GM12878 (cell line): ENCODE data around the gene OSCP1. TPM values are rescaled to one million over a fixed set of nuclear protein-coding genes. Genes with fewer than 3 reads are reported as not detected.

Experiments used
- ATAC-seq: fragments of 200-7000 bp; cut with Tn5 transposase; 3 replicates; pipeline ENCODE4 v1.9.1; 2020; ENCODE audit warnings: mild to moderate bottlenecking, moderate library complexity
- BruUV-seq: library from RNA; stranded (reverse); fragments of 400-500 nt; replicated peaks from 2 replicates; lab custom pipeline; 2021; lab: Mats Ljungman, UMichigan
- CTCF ChIA-PET: fragments of 300-600 bp; sonication (Branson Sonifier 250); formaldehyde crosslinking; extraction: SDS; loops from one replicate; lab custom pipeline; 2021; ENCODE audit warnings: inconsistent platforms; lab: Yijun Ruan, JAX
- POLR2A ChIA-PET: fragments of 350-600 bp; formaldehyde crosslinking; extraction: SDS; loops from one replicate; lab custom pipeline; 2021; ENCODE audit warnings: inconsistent platforms; lab: Charles Lee
- RAD21 ChIA-PET: fragments of 300-600 bp; sonication (Branson Sonifier 250); formaldehyde crosslinking; loops from one replicate; lab custom pipeline; 2023; ENCODE audit warnings: antibody characterized with exemption; ENCODE audit not compliant: unreplicated experiment; lab: Charles Lee
- SMC1A ChIA-PET: fragments of 300-600 bp; sonication (Branson Sonifier 250); formaldehyde crosslinking; loops from one replicate; lab custom pipeline; 2023; ENCODE audit not compliant: unreplicated experiment, uncharacterized antibody; lab: Charles Lee
- DNase-seq: peaks from one replicate; pipeline ENCODE4 v3.0.0-alpha.2; 2011; ENCODE audit warnings: low read depth, low spot score
- FAIRE-seq: peaks from 3 replicates; lab custom pipeline; 2011; peaks lifted over from hg19 to GRCh38; lab: Jason Lieb, UNC
- H2AFZ ChIP-seq: 2 replicates; pipeline ENCODE4 v1.6.0; 2011; ENCODE audit warnings: low read depth, low read length, control low read depth; ENCODE audit not compliant: control insufficient read depth
- H3K27ac ChIP-seq: 2 replicates; pipeline ENCODE4 v1.5.1; 2011; ENCODE audit warnings: control low read depth; ENCODE audit not compliant: control insufficient read depth, insufficient read depth
- H3K27me3 ChIP-seq, 2 experiments: replicated peaks in 1 of 2; 2 replicates each; pipeline versions ENCODE4 v1.6.0 to v1.6.1; 2011; ENCODE audit warnings: low read length in 1 of 2; ENCODE audit not compliant: control insufficient read depth in 2 of 2, insufficient read depth in 2 of 2
- H3K36me3 ChIP-seq, 2 experiments: 2 replicates each; pipeline ENCODE4 v1.5.1; 2011; ENCODE audit warnings: low read length in 1 of 2; ENCODE audit not compliant: control insufficient read depth in 2 of 2, insufficient read depth in 2 of 2
- H3K4me1 ChIP-seq: 2 replicates; pipeline ENCODE4 v1.6.1; 2011; ENCODE audit warnings: mild to moderate bottlenecking, low read length, moderate library complexity, mixed read lengths; ENCODE audit not compliant: control insufficient read depth, insufficient read depth
- H3K4me2 ChIP-seq: 2 replicates; pipeline ENCODE4 v1.6.0; 2011; ENCODE audit warnings: control low read depth; ENCODE audit not compliant: control insufficient read depth, insufficient read depth
- H3K4me3 ChIP-seq: fragments of 200-600 bp; sonication (generic); 2 replicates; pipeline ENCODE4 v1.5.1; 2016
- H3K79me2 ChIP-seq: 2 replicates; pipeline ENCODE4 v1.6.0; 2011; ENCODE audit warnings: low read length; ENCODE audit not compliant: control insufficient read depth, insufficient read depth
- H3K9ac ChIP-seq: 2 replicates; pipeline ENCODE4 v1.8.0; 2011; ENCODE audit warnings: low read length, control low read depth, mixed read lengths; ENCODE audit not compliant: control insufficient read depth, insufficient read depth
- H3K9me3 ChIP-seq: replicated peaks from 3 replicates; pipeline ENCODE4 v1.5.1; 2011; ENCODE audit warnings: mild to moderate bottlenecking, low read length; ENCODE audit not compliant: control insufficient read depth, insufficient read depth
- H4K20me1 ChIP-seq: 2 replicates; pipeline ENCODE4 v1.6.0; 2011; ENCODE audit not compliant: control insufficient read depth, insufficient read depth
- HCFC1 ChIP-seq: fragments of 150-350 bp; IDR thresholded peaks from 2 replicates; pipeline ENCODE4 v1.6.1; 2014; ENCODE audit warnings: low read length
- NFYB ChIP-seq: IDR thresholded peaks from 2 replicates; pipeline ENCODE4 v1.6.1; 2011; ENCODE audit warnings: low read depth, mild to moderate bottlenecking, low read length, improper control_type of control experiment, moderate library complexity; ENCODE audit not compliant: insufficient read depth
- NR2F1 ChIP-seq: fragments of 450-650 bp; conservative IDR thresholded peaks from 2 replicates; pipeline ENCODE4 v1.6.1; 2017; ENCODE audit warnings: mild to moderate bottlenecking
- SMAD1 ChIP-seq: fragments of 450-650 bp; IDR thresholded peaks from 2 replicates; pipeline ENCODE4 v1.6.1; 2018; ENCODE audit warnings: mild to moderate bottlenecking, low read depth; ENCODE audit not compliant: partially characterized antibody
- WGBS: methylation state at CpG from one replicate; pipeline ENCODE4 v1.1.6; 2016; ENCODE audit warnings: low lambda C conversion rate; ENCODE audit not compliant: insufficient replicate concordance, insufficient coverage; ENCODE audit errors: missing lambda C conversion rate; 5-methylcytosine and 5-hydroxymethylcytosine counted together
- in situ Hi-C: fragments of 300-500 bp; cut with MboI; formaldehyde crosslinking; loops from 9 replicates; pipeline ENCODE4 v1.14.3; 2018; ENCODE audit warnings: mixed read lengths
- intact Hi-C: fragments of 100-400 bp; cut with micrococcal nuclease; formaldehyde crosslinking; loops from one replicate; pipeline ENCODE4 v1.14.2; 2022; ENCODE audit not compliant: unreplicated experiment
- polyA plus RNA-seq, 11 experiments: library from polyadenylated mRNA; depleted of rRNA in 4 of 11; unstranded in 6 of 11; stranded (reverse) in 5 of 11; fragments of >200 nt; fragmentation: Nextera tagmentation in 4 of 11; fragmentation: Illumina TruSeq in 1 of 11; extraction: Ambion mirVana in 4 of 11; extraction: Trizol in 1 of 11; gene quantifications; 1 replicate in 1 of 11; 2 replicates in 10 of 11; pipeline versions ENCODE4 v1.2.1 to v1.2.3, GENCODE V29; 2011 to 2016; ENCODE audit warnings: inconsistent platforms in 2 of 11, missing spikeins in 2 of 11, low read depth in 1 of 11
- total RNA-seq, 4 experiments: library from RNA; depleted of rRNA in 3 of 4; stranded (reverse); fragments of >200 nt in 3 of 4; fragmentation: Illumina TruSeq in 1 of 4; extraction: Trizol in 1 of 4; gene quantifications; 2 replicates each; pipeline versions ENCODE4 v1.2.1 to v1.2.3, GENCODE V29; 2013 to 2021
- TF ChIP-seq, protein P1 (sequence below): fragments of 450-650 bp; conservative IDR thresholded peaks from 2 replicates; pipeline ENCODE4 v1.6.1; 2017; ENCODE audit warnings: mild to moderate bottlenecking, moderate library complexity
- TF ChIP-seq, protein P2 (sequence below): IDR thresholded peaks from 2 replicates; pipeline ENCODE4 v1.6.1; 2011; ENCODE audit warnings: borderline replicate concordance, low read depth, mild to moderate bottlenecking, moderate library complexity, low read length; ENCODE audit not compliant: insufficient read depth, poor library complexity, severe bottlenecking
- TF ChIP-seq, protein P3 (sequence below): fragments of 450-650 bp; IDR thresholded peaks from 2 replicates; pipeline ENCODE4 v1.6.1; 2016; ENCODE audit warnings: mild to moderate bottlenecking
- TF ChIP-seq, protein P4 (sequence below): fragments of 450-650 bp; IDR thresholded peaks from 2 replicates; pipeline ENCODE4 v1.6.1; 2018; ENCODE audit warnings: borderline replicate concordance, mild to moderate bottlenecking; ENCODE audit not compliant: partially characterized antibody

The OSCP1 gene
- total and polyA plus RNA-seq, 10 of the 15 experiments (the other 5 are each of a cell fraction or from before 2014, with no cell fraction given), result 1.8 to 5.9 (median 3.0) TPM

DNA sequence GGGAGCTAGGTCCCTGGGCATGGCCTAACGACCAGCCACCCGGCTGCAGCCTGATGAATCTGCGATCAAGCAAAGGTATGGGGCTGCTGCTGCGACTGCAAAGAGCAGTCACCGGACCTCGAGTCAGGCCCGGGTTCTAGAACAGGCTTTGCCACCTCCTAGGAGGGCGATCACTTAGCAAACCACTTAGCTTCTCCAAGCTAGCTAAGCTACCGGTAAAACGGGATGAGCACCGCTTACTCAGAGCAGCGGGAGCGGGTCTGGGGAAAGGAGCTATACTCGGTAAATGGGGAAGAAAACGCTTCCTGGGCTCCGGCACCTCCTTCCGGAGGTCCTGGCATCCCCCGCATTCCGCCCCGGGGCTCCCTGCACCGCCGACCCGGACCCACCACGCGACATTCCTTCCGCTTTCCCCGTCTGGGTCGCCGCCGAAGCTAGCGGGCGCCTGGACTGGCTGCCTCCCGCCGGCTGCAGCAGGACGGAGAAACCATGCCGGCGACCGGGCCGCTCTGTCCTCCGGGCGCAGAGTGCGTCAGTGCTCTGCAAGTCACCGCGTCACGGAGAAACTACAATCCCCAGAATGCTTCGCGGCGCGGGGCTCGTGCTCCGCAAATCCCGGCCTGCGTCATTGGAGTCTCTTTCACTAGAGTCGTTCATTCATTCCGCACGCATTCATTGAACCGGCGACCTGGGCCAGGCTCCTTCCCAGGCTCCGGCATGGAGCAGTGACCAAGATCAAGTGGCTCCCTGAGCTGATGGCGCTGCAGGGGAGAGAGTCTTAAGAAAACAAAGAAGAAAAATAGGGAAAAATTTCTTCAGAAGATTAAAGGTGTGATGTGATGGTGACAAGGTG lies 52.6 kb downstream of the OSCP1 start, which contains the start of gene LSM10:
TSS of gene LSM10 (minus strand) at position 531 of the 853 bp plus-strand sequence. CDS start 3,779 bp downstream, outside the sequence.
- Histone ChIP-seq H3K27ac (peak within 1 kb of the TSS; percentile 77), H3K36me3 (peaks cover 0 to 8% of the 10 kb centered on the region in 2 experiments; a peak in 3 of 4 replicates), H3K79me2 (peaks cover 27% of the 10 kb centered on the region), H3K4me2 (peak within 1 kb of the TSS; percentile 93), H4K20me1 (no peaks in the 10 kb centered on the region), H3K4me1 (peaks cover 13% of the 10 kb centered on the region), H3K9ac (peak within 1 kb of the TSS; percentile 76), H3K4me3 (peak within 1 kb of the TSS; percentile 94), H2AFZ (peak within 1 kb of the TSS; percentile 94), H3K9me3 (peaks cover 2% of the 10 kb centered on the region; the same call in 2 of the 3 replicates), H3K27me3 (no peaks in the 10 kb centered on the region)
- RAD21 ChIA-PET, result interaction anchor here (0.7 to 2.0 kb wide), 7 partner anchors 10 to 248 kb away, joined by 3 to 20 read pairs (median 4); no protein-coding TSS in a partner anchor
- POLR2A ChIA-PET, result interaction anchor here (0.6 to 5.8 kb wide), 15 partner anchors 10 to 1082 kb away, joined by 3 to 79 read pairs (median 5); partner anchors contain the start of genes MRPS15, OSCP1, STK40 and THRAP3
- TSS peak; percentile 73 for BruUV-seq
- CTCF ChIA-PET, result interaction anchor here (0.6 to 3.4 kb wide), 13 partner anchors 9 to 848 kb away, joined by 3 to 25 read pairs (median 4); partner anchors contain the start of genes MRPS15 and TRAPPC3
- in situ Hi-C loops (no loop called here), intact Hi-C loops (no loop called here)
- WGBS, result 1% methylated on average over 60 of the region's 60 CpGs
- SMC1A ChIA-PET, result interaction anchor here (0.7 to 3.8 kb wide), 14 partner anchors 11 to 248 kb away, joined by 3 to 36 read pairs (median 4); partner anchors contain the start of gene TRAPPC3
- FAIRE-seq (peak; percentile 88), ATAC-seq (peak; percentile 95), DNase-seq (peak; percentile 70)
- TF ChIP-seq, protein P1, sequence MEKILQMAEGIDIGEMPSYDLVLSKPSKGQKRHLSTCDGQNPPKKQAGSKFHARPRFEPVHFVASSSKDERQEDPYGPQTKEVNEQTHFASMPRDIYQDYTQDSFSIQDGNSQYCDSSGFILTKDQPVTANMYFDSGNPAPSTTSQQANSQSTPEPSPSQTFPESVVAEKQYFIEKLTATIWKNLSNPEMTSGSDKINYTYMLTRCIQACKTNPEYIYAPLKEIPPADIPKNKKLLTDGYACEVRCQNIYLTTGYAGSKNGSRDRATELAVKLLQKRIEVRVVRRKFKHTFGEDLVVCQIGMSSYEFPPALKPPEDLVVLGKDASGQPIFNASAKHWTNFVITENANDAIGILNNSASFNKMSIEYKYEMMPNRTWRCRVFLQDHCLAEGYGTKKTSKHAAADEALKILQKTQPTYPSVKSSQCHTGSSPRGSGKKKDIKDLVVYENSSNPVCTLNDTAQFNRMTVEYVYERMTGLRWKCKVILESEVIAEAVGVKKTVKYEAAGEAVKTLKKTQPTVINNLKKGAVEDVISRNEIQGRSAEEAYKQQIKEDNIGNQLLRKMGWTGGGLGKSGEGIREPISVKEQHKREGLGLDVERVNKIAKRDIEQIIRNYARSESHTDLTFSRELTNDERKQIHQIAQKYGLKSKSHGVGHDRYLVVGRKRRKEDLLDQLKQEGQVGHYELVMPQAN, result peak; percentile 77
- TF ChIP-seq SMAD1 (no peak), HCFC1 (peak; percentile 91), NR2F1 (peak; percentile 17; the same call in 1 of the 2 replicates), NFYB (no peak; the same call in 1 of the 2 replicates)
- TF ChIP-seq, protein P2, sequence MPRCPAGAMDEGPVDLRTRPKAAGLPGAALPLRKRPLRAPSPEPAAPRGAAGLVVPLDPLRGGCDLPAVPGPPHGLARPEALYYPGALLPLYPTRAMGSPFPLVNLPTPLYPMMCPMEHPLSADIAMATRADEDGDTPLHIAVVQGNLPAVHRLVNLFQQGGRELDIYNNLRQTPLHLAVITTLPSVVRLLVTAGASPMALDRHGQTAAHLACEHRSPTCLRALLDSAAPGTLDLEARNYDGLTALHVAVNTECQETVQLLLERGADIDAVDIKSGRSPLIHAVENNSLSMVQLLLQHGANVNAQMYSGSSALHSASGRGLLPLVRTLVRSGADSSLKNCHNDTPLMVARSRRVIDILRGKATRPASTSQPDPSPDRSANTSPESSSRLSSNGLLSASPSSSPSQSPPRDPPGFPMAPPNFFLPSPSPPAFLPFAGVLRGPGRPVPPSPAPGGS, result no peak
- TF ChIP-seq, protein P3, sequence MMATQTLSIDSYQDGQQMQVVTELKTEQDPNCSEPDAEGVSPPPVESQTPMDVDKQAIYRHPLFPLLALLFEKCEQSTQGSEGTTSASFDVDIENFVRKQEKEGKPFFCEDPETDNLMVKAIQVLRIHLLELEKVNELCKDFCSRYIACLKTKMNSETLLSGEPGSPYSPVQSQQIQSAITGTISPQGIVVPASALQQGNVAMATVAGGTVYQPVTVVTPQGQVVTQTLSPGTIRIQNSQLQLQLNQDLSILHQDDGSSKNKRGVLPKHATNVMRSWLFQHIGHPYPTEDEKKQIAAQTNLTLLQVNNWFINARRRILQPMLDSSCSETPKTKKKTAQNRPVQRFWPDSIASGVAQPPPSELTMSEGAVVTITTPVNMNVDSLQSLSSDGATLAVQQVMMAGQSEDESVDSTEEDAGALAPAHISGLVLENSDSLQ, result peak; percentile 11; the same call in 1 of the 2 replicates
- TF ChIP-seq, protein P4, sequence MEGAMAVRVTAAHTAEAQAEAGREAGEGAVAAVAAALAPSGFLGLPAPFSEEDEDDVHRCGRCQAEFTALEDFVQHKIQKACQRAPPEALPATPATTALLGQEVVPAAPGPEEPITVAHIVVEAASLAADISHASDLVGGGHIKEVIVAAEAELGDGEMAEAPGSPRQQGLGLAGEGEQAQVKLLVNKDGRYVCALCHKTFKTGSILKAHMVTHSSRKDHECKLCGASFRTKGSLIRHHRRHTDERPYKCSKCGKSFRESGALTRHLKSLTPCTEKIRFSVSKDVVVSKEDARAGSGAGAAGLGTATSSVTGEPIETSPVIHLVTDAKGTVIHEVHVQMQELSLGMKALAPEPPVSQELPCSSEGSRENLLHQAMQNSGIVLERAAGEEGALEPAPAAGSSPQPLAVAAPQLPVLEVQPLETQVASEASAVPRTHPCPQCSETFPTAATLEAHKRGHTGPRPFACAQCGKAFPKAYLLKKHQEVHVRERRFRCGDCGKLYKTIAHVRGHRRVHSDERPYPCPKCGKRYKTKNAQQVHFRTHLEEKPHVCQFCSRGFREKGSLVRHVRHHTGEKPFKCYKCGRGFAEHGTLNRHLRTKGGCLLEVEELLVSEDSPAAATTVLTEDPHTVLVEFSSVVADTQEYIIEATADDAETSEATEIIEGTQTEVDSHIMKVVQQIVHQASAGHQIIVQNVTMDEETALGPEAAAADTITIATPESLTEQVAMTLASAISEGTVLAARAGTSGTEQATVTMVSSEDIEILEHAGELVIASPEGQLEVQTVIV, result no peak
